Ishikawa (cell line): ENCODE data around the gene ZMYND11.

Experiments used
- CREB1 ChIP-seq: IDR thresholded peaks from 2 replicates; pipeline ENCODE4 v1.6.1; 2012; ENCODE audit warnings: low read depth
- EP300 ChIP-seq: IDR thresholded peaks from 2 replicates; pipeline ENCODE4 v1.6.1; 2012; ENCODE audit warnings: borderline replicate concordance
- FOXM1 ChIP-seq: IDR thresholded peaks from 2 replicates; pipeline ENCODE4 v1.6.1; 2012; ENCODE audit warnings: low read depth, borderline replicate concordance
- MAX ChIP-seq: IDR thresholded peaks from 2 replicates; pipeline ENCODE4 v1.6.1; 2012
- REST ChIP-seq: IDR thresholded peaks from 2 replicates; pipeline ENCODE4 v1.6.1; 2012; ENCODE audit warnings: low read depth, mild to moderate bottlenecking
- TAF1 ChIP-seq: IDR thresholded peaks from 2 replicates; pipeline ENCODE4 v1.6.1; 2012; ENCODE audit warnings: low read depth, mild to moderate bottlenecking
- TCF12 ChIP-seq: IDR thresholded peaks from 2 replicates; pipeline ENCODE4 v1.6.1; 2012; ENCODE audit warnings: low read depth
- TEAD4 ChIP-seq: IDR thresholded peaks from 2 replicates; pipeline ENCODE4 v1.6.1; 2012
- YY1 ChIP-seq: IDR thresholded peaks from 2 replicates; pipeline ENCODE4 v1.6.1; 2012; ENCODE audit warnings: low read depth
- ZBTB7A ChIP-seq: IDR thresholded peaks from 2 replicates; pipeline ENCODE4 v1.6.1; 2012; ENCODE audit warnings: low read depth
- TF ChIP-seq, protein P1 (sequence below): IDR thresholded peaks from 2 replicates; pipeline ENCODE4 v1.6.1; 2012

DNA sequence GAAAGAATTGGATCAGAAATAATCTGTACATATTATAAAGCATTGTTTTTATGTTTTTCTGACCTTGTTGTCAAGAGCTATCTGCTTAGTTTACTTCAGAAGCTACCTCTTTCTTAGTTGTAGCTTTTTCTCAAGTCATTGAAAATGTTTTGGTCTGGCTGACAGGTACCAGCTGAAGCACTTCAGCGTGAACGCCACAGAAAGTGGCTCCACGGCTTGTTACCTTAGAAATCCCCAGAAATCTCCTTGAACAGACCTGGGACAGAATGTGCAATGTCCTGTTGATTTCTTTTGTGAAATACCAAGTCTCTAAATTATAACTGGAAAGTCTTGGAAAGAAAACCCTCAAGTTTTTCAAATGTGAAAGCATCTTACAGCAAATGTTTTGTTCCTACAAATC, 96.8 kb downstream of the ZMYND11 start:
- TF ChIP-seq, protein P1, sequence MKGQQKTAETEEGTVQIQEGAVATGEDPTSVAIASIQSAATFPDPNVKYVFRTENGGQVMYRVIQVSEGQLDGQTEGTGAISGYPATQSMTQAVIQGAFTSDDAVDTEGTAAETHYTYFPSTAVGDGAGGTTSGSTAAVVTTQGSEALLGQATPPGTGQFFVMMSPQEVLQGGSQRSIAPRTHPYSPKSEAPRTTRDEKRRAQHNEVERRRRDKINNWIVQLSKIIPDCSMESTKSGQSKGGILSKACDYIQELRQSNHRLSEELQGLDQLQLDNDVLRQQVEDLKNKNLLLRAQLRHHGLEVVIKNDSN, result no peak
- no peak for TF ChIP-seq TEAD4
- no peak for TF ChIP-seq EP300
- TF ChIP-seq TCF12, result no peak
- TF ChIP-seq YY1, result no peak
- no peak for TF ChIP-seq REST
- TF ChIP-seq MAX, result no peak
- no peak for TF ChIP-seq ZBTB7A
- TF ChIP-seq CREB1, result no peak
- no peak for TF ChIP-seq FOXM1
- no peak for TF ChIP-seq TAF1
